GM10248 (cell line): Measurements from ENCODE around the gene FGF4.

Experiments used
- CTCF ChIA-PET: fragments of 300-600 bp; sonication (Branson Sonifier 250); formaldehyde crosslinking; extraction: SDS; loops from one replicate; lab custom pipeline; 2021; ENCODE audit warnings: antibody characterized with exemption; lab: Yijun Ruan, JAX
- POLR2A ChIA-PET: fragments of 350-650 bp; sonication (Branson Sonifier 250); formaldehyde crosslinking; extraction: SDS; loops from one replicate; lab custom pipeline; 2020; ENCODE audit warnings: antibody characterized with exemption; lab: Yijun Ruan, JAX
- DNase-seq: peaks from one replicate; pipeline ENCODE4 v3.0.0; 2012; ENCODE audit errors: extremely low spot score
- TF ChIP-seq, protein P1 (sequence below): IDR thresholded peaks from 2 replicates; pipeline ENCODE4 v1.5.1; 2012; ENCODE audit warnings: mild to moderate bottlenecking, low read depth; ENCODE audit errors: extremely low read depth, missing control alignments, control extremely low read depth

The FGF4 gene

DNA sequence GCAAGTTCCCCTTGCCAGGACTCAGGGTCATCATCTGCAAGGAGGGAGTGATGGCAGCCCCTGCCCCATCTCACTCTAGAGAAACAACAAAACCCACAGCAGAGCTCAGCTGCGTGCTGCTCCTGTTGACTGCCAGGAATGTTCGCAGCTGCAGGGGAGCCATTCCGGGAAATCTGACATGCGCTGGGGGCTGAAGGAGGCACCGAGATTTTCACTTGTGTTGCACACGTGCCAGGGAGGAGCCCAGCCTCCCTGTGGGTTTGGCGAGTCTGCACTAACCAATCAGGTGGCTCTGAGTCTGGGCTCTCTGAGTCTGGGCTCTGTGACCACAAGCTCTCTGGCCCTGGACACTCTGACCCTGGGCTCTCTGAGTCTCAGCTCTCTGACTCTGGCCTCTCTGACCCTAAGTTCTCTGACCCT is 33.5 kb upstream of the FGF4 start:
- DNase-seq: no peak
- TF ChIP-seq, protein P1, sequence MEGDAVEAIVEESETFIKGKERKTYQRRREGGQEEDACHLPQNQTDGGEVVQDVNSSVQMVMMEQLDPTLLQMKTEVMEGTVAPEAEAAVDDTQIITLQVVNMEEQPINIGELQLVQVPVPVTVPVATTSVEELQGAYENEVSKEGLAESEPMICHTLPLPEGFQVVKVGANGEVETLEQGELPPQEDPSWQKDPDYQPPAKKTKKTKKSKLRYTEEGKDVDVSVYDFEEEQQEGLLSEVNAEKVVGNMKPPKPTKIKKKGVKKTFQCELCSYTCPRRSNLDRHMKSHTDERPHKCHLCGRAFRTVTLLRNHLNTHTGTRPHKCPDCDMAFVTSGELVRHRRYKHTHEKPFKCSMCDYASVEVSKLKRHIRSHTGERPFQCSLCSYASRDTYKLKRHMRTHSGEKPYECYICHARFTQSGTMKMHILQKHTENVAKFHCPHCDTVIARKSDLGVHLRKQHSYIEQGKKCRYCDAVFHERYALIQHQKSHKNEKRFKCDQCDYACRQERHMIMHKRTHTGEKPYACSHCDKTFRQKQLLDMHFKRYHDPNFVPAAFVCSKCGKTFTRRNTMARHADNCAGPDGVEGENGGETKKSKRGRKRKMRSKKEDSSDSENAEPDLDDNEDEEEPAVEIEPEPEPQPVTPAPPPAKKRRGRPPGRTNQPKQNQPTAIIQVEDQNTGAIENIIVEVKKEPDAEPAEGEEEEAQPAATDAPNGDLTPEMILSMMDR: no peak
- ChIA-PET POLR2A (no interaction called here), CTCF (no interaction called here)

GRCh38 chr11:69807106-69807815 is 32.1 kb upstream of the FGF4 start:
- POLR2A ChIA-PET: no interaction called here
- TF ChIP-seq, protein P1: no peak
- DNase-seq: no peak
- CTCF ChIA-PET: no interaction called here

- TF ChIP-seq, protein P1: no peak
- CTCF ChIA-PET: no interaction called here
- POLR2A ChIA-PET: no interaction called here
- DNase-seq: no peak
Measured at GRCh38 chr11:69804769-69805508, 29.8 kb upstream of the FGF4 start.

- TF ChIP-seq, protein P1: no peak
- DNase-seq: no peak
- CTCF ChIA-PET: no interaction called here
- POLR2A ChIA-PET: no interaction called here
Measured at GRCh38 chr11:69803604-69804218, 28.6 kb upstream of the FGF4 start.

DNA sequence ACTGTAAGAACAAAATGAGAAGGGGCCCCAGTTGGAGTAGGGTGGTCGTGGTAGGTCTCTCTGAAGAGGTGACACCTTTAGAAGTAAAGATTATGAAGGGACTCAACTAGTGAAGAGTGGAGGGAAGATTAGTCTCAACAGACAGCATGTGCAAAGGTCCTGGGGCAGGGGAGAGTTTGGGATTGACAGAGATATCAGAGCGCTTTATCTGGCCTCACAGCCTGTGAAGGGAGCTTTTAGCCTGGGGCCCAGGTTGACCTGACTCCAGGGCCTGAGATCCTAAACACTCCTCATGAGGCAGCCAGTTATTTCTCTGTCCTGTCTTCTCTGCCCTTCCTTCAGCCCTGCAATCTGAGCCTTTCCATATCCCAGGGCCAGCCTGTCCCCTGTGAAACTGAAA is 27.9 kb upstream of the FGF4 start:
- TF ChIP-seq, protein P1: no peak
- CTCF ChIA-PET: no interaction called here
- POLR2A ChIA-PET: no interaction called here
- no peak for DNase-seq

DNA sequence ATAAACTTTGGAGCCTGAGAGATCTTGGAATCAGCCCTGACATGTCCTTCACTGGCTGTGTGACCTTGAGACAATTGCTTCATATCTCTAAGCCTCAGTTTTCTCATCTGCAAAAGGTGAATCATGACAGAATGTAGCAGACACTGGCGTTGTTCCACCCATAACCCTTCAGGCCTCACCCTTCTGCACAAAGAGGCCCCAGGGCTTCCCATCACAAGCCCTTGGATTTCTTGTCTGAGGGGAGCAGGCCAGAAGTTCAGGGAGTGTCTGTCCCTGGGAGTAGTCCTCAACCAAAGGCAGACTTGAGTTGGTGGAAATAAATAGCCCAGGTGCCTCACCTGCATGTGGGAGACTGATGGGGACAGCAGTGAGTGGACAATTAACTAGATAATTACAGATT is 27.4 kb upstream of the FGF4 start:
- TF ChIP-seq, protein P1: no peak
- DNase-seq: no peak
- ChIA-PET CTCF (no interaction called here), POLR2A (no interaction called here)
